Mesendoderm (in vitro differentiated cells): Measurements from ENCODE around the gene GPR155.

ENCODE experiments used
- DNase-seq: peaks from one replicate; pipeline ENCODE4 v3.0.0; 2013
- H2AK5ac ChIP-seq: 2 replicates; pipeline ENCODE4 v1.6.1; 2013; ENCODE audit warnings: low read length, inconsistent platforms
- H2BK120ac ChIP-seq: 2 replicates; pipeline ENCODE4 v1.6.1; 2013; ENCODE audit warnings: low read depth, mild to moderate bottlenecking, low read length, moderate library complexity, mixed read lengths
- H2BK15ac ChIP-seq: replicated peaks from 2 replicates; pipeline ENCODE4 v1.6.1; 2013; ENCODE audit warnings: low read depth, mild to moderate bottlenecking, moderate library complexity
- H2BK5ac ChIP-seq: 2 replicates; pipeline ENCODE4 v1.6.1; 2013; ENCODE audit warnings: low read length, inconsistent platforms
- H3K18ac ChIP-seq: 2 replicates; pipeline ENCODE4 v1.6.1; 2013; ENCODE audit warnings: mild to moderate bottlenecking, low read length, mixed read lengths
- H3K23ac ChIP-seq: one replicate; pipeline ENCODE4 v1.6.1; 2013; ENCODE audit warnings: low read length
- H3K27ac ChIP-seq: 2 replicates; pipeline ENCODE4 v1.5.1; 2013; ENCODE audit warnings: low read depth, mild to moderate bottlenecking, inconsistent platforms, low read length, moderate library complexity
- H3K27me3 ChIP-seq: 2 replicates; pipeline ENCODE4 v1.6.1; 2013; ENCODE audit warnings: low read length, control low read depth, mild to moderate bottlenecking, inconsistent platforms; ENCODE audit not compliant: insufficient read depth, poor library complexity
- H3K36me3 ChIP-seq: 2 replicates; pipeline ENCODE4 v1.6.1; 2013; ENCODE audit warnings: low read length, inconsistent platforms; ENCODE audit not compliant: control insufficient read depth, insufficient read depth
- H3K4ac ChIP-seq: one replicate; pipeline ENCODE4 v1.6.1; 2013; ENCODE audit warnings: low read depth, mild to moderate bottlenecking, low read length, moderate library complexity
- H3K4me1 ChIP-seq: 2 replicates; pipeline ENCODE4 v1.6.1; 2013; ENCODE audit warnings: low read depth, low read length, inconsistent platforms; ENCODE audit not compliant: control insufficient read depth
- H3K4me2 ChIP-seq: 2 replicates; pipeline ENCODE4 v1.6.1; 2013; ENCODE audit warnings: low read length
- H3K4me3 ChIP-seq: 2 replicates; pipeline ENCODE4 v1.5.1; 2013; ENCODE audit warnings: mild to moderate bottlenecking, low read length
- H3K56ac ChIP-seq: one replicate; pipeline ENCODE4 v1.6.1; 2013; ENCODE audit warnings: low read length
- H3K79me1 ChIP-seq: 2 replicates; pipeline ENCODE4 v1.6.1; 2013; ENCODE audit warnings: low read length, inconsistent platforms
- H3K79me2 ChIP-seq: 2 replicates; pipeline ENCODE4 v1.6.1; 2013; ENCODE audit warnings: mild to moderate bottlenecking, low read length; ENCODE audit not compliant: control insufficient read depth, insufficient read depth
- H3K9ac ChIP-seq: 2 replicates; pipeline ENCODE4 v1.6.1; 2013; ENCODE audit warnings: low read length, inconsistent platforms
- H4K5ac ChIP-seq: one replicate; pipeline ENCODE4 v1.6.1; 2013; ENCODE audit warnings: low read length
- H4K8ac ChIP-seq: one replicate; pipeline ENCODE4 v1.6.1; 2013; ENCODE audit warnings: low read depth, mild to moderate bottlenecking, control low read depth, low read length, moderate library complexity
- WGBS: extraction: QIAGEN DNeasy Blood & Tissue Kit; methylation state at CpG from one replicate; pipeline ENCODE4 v1.1.7; 2013; ENCODE audit warnings: low lambda C conversion rate, missing lambda C conversion rate; ENCODE audit not compliant: insufficient coverage; ENCODE audit errors: extremely low coverage; 5-methylcytosine and 5-hydroxymethylcytosine counted together

Gene GPR155

GRCh38 chr2:174484573-174484972 lies 2.3 kb downstream of the GPR155 start:
- no peaks in the 10 kb centered on the region for H3K79me2 ChIP-seq
- H3K18ac ChIP-seq, result no peak overlapping the region
- no peak overlapping the region for H3K4me3 ChIP-seq
- no peak overlapping the region for H3K9ac ChIP-seq
- H3K23ac ChIP-seq, result no peak overlapping the region
- no peak overlapping the region for H3K56ac ChIP-seq
- no peak for DNase-seq
- H3K27ac ChIP-seq, result no peak overlapping the region
- no CpG with 5 or more reads among the region's 2 CpGs for WGBS
- H3K4me1 ChIP-seq, result no peaks in the 10 kb centered on the region
- H3K4ac ChIP-seq, result no peak overlapping the region
- no peaks in the 10 kb centered on the region for H3K79me1 ChIP-seq
- no peak overlapping the region for H2BK120ac ChIP-seq
- no peak overlapping the region for H4K5ac ChIP-seq
- H3K4me2 ChIP-seq, result no peak overlapping the region
- no peaks in the 10 kb centered on the region for H3K36me3 ChIP-seq
- H2BK5ac ChIP-seq, result no peak overlapping the region
- no peak overlapping the region for H4K8ac ChIP-seq
- H2BK15ac ChIP-seq, result no peak overlapping the region
- H3K27me3 ChIP-seq, result no peaks in the 10 kb centered on the region
- H2AK5ac ChIP-seq, result no peak overlapping the region

DNA sequence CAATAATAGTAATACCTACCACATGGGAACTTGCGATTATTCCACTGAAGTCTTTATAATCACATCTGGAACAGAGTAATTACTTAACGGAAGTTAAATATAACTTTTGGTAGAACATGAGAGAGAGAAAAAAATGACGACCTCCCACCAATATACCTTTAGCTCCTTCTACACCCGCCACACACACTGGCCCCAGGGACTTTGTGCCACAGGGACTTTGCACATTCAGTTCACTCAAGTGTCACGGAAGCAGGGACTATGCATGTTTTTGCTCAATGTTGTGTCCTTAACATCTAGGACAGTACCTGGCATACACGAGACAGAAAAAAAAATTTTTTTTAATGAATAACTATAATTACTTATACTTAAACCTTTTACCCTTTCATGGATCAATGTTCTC lies 4.0 kb downstream of the GPR155 start:
- Histone ChIP-seq H3K27ac (no peak overlapping the region), H3K4me3 (no peak overlapping the region), H2AK5ac (no peak overlapping the region), H2BK120ac (no peak overlapping the region), H3K36me3 (no peaks in the 10 kb centered on the region), H3K4me2 (no peak overlapping the region), H3K23ac (no peak overlapping the region), H3K9ac (no peak overlapping the region), H4K5ac (no peak overlapping the region), H3K79me2 (no peaks in the 10 kb centered on the region), H3K18ac (no peak overlapping the region), H2BK15ac (no peak overlapping the region), H3K4ac (no peak overlapping the region), H3K56ac (no peak overlapping the region), H3K27me3 (no peaks in the 10 kb centered on the region), H4K8ac (no peak overlapping the region), H2BK5ac (no peak overlapping the region), H3K4me1 (no peaks in the 10 kb centered on the region), H3K79me1 (no peaks in the 10 kb centered on the region)
- no CpG with 5 or more reads among the region's 6 CpGs for WGBS
- DNase-seq, result no peak

GRCh38 chr2:174477759-174478158 lies 9.1 kb downstream of the GPR155 start:
- H3K4me1 ChIP-seq, result no peaks in the 10 kb centered on the region
- no peak overlapping the region for H3K4me2 ChIP-seq
- no peak overlapping the region for H3K4me3 ChIP-seq
- no peak overlapping the region for H3K27ac ChIP-seq
- no peaks in the 10 kb centered on the region for H3K79me2 ChIP-seq
- H2BK5ac ChIP-seq, result no peak overlapping the region
- no peak overlapping the region for H3K4ac ChIP-seq
- no peak overlapping the region for H3K56ac ChIP-seq
- no peak for DNase-seq
- H3K18ac ChIP-seq, result no peak overlapping the region
- no peaks in the 10 kb centered on the region for H3K79me1 ChIP-seq
- H4K8ac ChIP-seq, result no peak overlapping the region
- H3K36me3 ChIP-seq, result no peaks in the 10 kb centered on the region
- no peak overlapping the region for H3K23ac ChIP-seq
- H2BK15ac ChIP-seq, result no peak overlapping the region
- H3K9ac ChIP-seq, result no peak overlapping the region
- H2AK5ac ChIP-seq, result no peak overlapping the region
- H3K27me3 ChIP-seq, result no peaks in the 10 kb centered on the region
- WGBS, result no CpG with 5 or more reads among the region's 1 CpG
- no peak overlapping the region for H2BK120ac ChIP-seq
- H4K5ac ChIP-seq, result no peak overlapping the region

- WGBS, result no CpG with 5 or more reads among the region's 3 CpGs
- Histone ChIP-seq H3K18ac (no peak overlapping the region), H3K4me3 (no peak overlapping the region), H4K8ac (no peak overlapping the region), H2AK5ac (no peak overlapping the region), H2BK15ac (no peak overlapping the region), H2BK5ac (no peak overlapping the region), H3K4me1 (no peaks in the 10 kb centered on the region), H3K4ac (no peak overlapping the region), H3K36me3 (no peaks in the 10 kb centered on the region), H3K27ac (no peak overlapping the region), H3K9ac (no peak overlapping the region), H3K23ac (no peak overlapping the region), H3K79me1 (no peaks in the 10 kb centered on the region), H3K56ac (no peak overlapping the region), H3K4me2 (no peak overlapping the region), H3K27me3 (no peaks in the 10 kb centered on the region), H2BK120ac (no peak overlapping the region), H3K79me2 (no peaks in the 10 kb centered on the region), H4K5ac (no peak overlapping the region)
- DNase-seq, result no peak
Measured at GRCh38 chr2:174473796-174474195, 13.0 kb downstream of the GPR155 start.

DNA sequence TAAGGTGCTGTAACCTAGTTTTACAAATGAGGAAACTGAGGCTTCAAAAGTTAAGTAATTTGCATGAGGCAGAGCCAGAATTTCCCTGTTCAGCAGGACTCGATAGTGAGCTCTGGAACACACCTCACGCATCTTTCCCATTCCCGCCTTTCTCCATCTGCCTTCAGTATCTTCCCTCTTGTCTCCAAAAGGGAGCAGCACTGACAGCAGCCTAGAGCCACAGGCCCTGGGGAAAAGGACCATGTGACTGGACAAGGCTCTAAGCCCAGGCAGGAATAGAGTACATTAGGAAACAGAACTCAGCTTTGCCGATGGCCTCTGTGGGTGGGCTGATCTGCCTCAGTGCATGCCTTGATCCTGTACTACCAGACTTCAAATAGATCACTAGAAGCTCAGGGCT lies 21.5 kb downstream of the GPR155 start:
- no peak overlapping the region for H2BK15ac ChIP-seq
- no peak overlapping the region for H3K4me2 ChIP-seq
- no peaks in the 10 kb centered on the region for H3K27me3 ChIP-seq
- H4K8ac ChIP-seq, result no peak overlapping the region
- H3K9ac ChIP-seq, result no peak overlapping the region
- H3K4ac ChIP-seq, result no peak overlapping the region
- no peak overlapping the region for H2BK5ac ChIP-seq
- WGBS, result no CpG with 5 or more reads among the region's 4 CpGs
- no peak overlapping the region for H3K27ac ChIP-seq
- H3K79me2 ChIP-seq, result no peaks in the 10 kb centered on the region
- H3K79me1 ChIP-seq, result no peaks in the 10 kb centered on the region
- no peak overlapping the region for H3K18ac ChIP-seq
- no peak overlapping the region for H3K56ac ChIP-seq
- H4K5ac ChIP-seq, result no peak overlapping the region
- no peak overlapping the region for H3K23ac ChIP-seq
- no peak overlapping the region for H2AK5ac ChIP-seq
- peak; percentile 85 for DNase-seq
- no peaks in the 10 kb centered on the region for H3K36me3 ChIP-seq
- no peak overlapping the region for H3K4me3 ChIP-seq
- H3K4me1 ChIP-seq, result no peaks in the 10 kb centered on the region
- H2BK120ac ChIP-seq, result no peak overlapping the region

DNA sequence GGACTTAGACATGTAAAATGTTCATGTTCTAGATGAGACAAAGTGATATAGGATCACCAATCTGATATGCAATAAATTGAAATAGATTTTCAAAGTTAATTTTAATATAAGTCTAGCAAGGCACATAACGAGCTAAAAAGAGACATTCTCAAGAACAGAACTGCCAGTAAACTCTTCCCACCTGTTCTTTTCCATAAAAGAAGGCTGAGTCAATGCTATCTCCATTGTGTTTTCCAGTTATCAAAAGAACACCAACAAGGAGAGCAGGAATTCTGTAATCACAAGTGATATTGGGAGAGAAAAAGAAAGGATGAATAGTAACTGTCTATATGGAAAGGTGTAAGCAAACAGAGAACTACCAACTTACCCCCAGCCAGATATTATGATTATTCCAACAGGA lies 25.6 kb downstream of the GPR155 start:
- no peak overlapping the region for H3K27ac ChIP-seq
- no peak overlapping the region for H3K4me3 ChIP-seq
- H3K36me3 ChIP-seq, result no peaks in the 10 kb centered on the region
- no peak overlapping the region for H4K5ac ChIP-seq
- H3K23ac ChIP-seq, result no peak overlapping the region
- no CpG with 5 or more reads among the region's 1 CpG for WGBS
- no peaks in the 10 kb centered on the region for H3K79me2 ChIP-seq
- H2BK5ac ChIP-seq, result no peak overlapping the region
- no peak overlapping the region for H3K4ac ChIP-seq
- no peak for DNase-seq
- no peak overlapping the region for H3K9ac ChIP-seq
- H3K56ac ChIP-seq, result no peak overlapping the region
- no peaks in the 10 kb centered on the region for H3K4me1 ChIP-seq
- H2AK5ac ChIP-seq, result no peak overlapping the region
- no peaks in the 10 kb centered on the region for H3K27me3 ChIP-seq
- H3K79me1 ChIP-seq, result no peaks in the 10 kb centered on the region
- no peak overlapping the region for H3K4me2 ChIP-seq
- H4K8ac ChIP-seq, result no peak overlapping the region
- no peak overlapping the region for H3K18ac ChIP-seq
- H2BK15ac ChIP-seq, result no peak overlapping the region
- H2BK120ac ChIP-seq, result no peak overlapping the region
